G401.6 (cell line): Measurements from ENCODE around the gene PCED1B.
"Not testable (repeated sequence)": the region's sequence is repeated elsewhere in the genome, so short reads cannot be mapped to it uniquely, and the experiment has no call there.

Experiments used
- FAIRE-seq: peaks from 2 replicates; lab custom pipeline; 2012; peaks lifted over from hg19 to GRCh38; lab: Jason Lieb, UNC

Gene PCED1B

DNA sequence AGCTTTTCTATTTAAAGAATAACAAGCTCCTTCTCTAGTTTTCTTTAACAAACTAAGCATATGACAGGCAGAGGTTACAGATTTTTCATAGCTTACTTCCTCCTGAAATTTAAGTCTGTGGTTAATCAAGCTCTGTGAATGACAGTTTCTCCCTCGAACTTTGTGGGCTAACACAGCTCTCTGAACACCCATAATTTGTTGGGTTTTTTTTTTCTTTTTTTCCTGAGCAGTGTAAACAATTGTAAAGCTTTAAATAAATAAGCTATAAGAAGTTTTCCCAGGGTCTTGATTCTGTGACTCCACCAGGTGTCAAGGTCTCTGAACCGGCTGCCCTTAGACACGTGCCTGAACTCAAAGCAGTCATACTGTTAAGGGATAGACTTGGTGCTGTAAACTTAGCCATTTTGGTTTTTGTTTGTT lies 128.4 kb downstream of the PCED1B start:
- FAIRE-seq = no peak

DNA sequence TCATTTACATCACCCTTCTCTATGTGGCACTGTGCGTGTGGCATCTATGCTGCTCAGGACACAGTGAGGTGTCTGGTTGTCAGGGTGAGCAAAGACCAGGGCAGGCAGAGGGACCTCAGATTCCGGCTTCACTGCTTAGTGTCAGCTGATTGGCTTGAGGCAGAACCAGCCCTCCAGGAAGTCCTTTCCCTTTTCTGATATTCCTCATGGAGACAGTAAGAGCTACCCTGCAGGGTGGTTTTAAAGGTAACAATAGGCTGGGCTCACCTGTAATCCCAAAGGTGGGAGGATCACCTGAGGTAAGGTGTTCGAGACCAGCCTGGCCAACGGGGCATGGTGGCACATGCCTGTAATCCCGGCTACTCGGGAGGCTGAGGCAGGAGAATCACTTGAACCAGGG lies 129.6 kb downstream of the PCED1B start:
- no peak for FAIRE-seq

- FAIRE-seq = no peak
Observed at GRCh38 chr12:47210776-47211175, 131.4 kb downstream of the PCED1B start.

DNA sequence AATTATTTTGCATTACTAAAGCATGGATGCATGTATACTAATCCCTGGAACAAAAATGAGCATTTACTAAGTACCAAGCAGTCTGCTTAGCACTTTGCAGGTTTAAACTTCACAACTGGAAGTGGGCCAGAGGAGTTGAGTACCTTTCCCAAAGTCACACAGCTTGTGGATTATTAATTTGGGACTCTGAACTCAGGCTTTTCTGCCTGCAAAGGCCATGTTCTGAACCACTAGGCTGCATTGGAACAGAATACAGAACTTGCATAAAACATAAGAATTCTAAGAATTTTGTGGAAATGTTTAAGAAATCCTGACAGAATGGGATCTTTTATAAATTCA lies 133.2 kb downstream of the PCED1B start:
- no peak for FAIRE-seq

- no peak for FAIRE-seq
Observed at GRCh38 chr12:47213396-47213795, 134.0 kb downstream of the PCED1B start.

DNA sequence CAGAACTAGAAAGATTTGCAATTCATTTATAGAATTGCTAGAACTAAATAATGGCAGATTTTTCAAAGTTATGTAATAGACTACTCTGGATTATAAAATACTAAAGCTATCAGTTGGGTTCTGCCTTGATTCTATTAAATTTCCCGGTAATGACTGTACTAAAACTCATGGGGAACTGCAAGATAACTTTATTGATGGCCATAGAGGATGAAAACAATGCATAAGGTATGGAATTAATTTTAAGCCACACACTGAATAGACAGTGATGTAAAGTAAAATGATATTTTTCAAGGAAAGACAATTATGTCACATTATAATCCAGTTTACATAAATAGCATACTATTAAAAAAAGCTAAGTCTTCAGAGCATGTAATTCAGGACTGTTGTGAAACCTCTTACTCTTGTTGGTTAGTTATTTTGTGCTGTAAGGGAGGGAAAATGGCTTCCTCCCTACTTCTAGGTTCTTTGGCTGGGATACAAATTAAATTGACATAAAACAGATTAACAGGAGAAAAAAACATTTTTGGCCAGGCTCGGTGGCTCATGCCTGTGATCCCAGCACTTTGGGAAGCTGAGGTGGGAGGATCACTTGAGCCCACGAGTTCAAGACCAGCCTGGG lies 134.7 kb downstream of the PCED1B start:
- no peak for FAIRE-seq

DNA sequence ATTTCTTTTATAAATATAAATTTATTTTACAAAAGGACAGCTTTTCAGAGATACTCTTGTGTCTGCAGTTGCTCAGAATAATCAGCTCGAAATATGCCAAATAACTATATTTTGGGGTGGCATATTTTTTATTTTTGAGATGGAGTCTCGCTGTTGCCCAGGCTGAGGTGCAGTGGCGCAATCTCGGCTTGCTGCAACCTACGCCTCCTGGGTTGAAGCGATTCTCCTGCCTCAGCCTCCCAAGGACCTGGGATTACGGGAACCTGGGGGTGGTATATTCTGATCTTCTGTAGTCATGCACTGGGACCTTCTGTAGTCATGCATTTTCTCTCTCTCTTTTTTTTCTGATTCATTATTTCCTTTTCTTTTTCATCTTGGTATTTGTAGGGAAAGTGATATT lies 135.3 kb downstream of the PCED1B start:
- FAIRE-seq = no peak

DNA sequence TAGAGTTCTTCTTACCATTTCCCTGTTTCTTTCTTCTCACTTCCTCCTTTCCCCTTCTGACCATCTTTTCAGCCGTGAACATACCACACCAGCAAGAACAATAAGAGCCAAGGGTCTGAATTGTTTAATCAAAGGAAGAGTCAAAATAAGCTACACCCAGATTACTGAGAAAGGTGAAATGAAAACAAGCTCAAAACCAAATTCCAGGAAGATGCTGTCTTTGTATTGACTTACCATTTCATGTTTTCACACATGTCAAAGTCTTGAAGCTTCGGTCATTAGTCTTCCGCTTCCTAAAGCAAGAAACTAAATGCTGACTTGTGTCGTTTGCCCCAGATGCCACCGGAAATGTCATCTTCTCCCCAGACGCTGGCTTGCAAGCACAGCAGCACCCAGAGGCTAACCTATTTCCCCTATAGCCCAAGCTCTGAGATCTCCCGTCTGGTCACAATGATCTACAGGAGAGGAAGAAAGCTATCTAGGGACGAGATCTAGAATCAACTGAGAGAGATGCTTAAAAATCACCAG lies 136.8 kb downstream of the PCED1B start:
- FAIRE-seq = no peak

DNA sequence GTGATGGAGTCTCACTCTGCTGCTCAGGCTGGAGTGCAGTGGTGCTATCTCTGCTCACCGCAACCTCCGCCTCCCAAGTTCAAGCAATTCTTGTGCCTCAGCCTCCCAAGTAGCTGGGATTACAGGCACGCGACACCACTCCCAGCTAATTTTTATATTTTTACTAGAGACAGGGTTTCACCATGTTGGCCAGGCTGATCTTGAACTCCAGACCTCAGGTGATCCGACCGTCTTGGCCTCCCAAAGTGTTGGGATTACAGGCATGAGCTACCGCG lies 138.1 kb downstream of the PCED1B start:
- FAIRE-seq = not testable (repeated sequence)

- FAIRE-seq = no peak
Observed at GRCh38 chr12:47218191-47218654, 138.8 kb downstream of the PCED1B start.

DNA sequence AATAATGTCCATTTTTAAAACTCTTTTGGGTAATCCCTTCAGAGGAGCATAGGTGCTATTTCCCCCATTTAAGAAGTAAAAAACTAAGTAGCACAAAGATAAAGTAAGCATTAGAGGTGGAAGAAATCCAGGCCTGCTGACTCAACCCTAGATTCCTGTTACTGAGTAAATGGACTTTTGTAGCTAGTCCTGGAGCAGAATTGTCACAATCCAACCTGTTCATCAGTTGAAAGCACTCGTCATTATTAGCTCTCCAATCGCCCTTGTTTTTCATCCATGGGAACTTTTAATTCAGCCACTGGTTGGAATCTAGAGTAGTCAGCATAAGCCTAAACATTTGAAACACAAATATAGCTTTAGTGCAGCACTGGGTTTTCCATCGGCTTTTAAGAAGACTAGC lies 139.8 kb downstream of the PCED1B start:
- FAIRE-seq = no peak

DNA sequence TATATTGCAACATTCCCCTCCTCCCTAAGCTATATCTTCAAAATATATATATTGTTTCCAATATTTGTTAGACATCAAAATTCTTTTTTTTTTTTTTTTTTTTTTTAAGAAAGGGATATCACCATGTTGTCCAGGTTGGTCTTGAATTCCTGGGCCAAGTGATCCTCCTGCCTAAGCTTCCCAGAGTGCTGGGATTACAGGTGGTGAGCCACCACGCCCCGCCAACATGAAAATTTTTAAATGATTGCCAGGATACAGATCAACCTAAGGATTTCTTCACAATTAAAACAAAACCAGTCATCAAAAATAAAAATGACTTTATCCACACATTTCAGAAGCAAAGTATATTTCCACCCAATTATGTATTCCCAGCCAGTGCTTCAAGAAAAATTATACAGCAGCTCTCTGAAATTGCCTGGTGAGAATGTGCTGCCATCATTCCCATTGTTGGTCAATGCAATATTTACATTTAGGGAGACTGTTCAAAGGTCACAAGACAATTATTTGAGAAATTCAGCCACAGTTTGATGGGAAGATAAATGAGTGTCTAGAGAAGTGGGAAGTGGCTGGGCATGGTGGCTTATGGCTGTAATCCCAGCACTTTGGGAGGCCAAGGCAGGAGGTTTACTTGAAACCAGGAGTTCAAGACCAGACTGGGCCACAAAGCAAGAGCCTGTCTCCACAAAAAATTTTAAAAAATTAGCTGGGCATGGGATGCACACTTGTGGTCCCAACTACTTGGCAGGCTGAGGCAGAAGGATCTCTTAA lies 142.0 kb downstream of the PCED1B start:
- no peak for FAIRE-seq

- FAIRE-seq = no peak
Observed at GRCh38 chr12:47222520-47223030, 143.2 kb downstream of the PCED1B start.

- peak; percentile 11 for FAIRE-seq
Observed at GRCh38 chr12:47223031-47223847, 143.8 kb downstream of the PCED1B start.

GRCh38 chr12:47223848-47224213 lies 144.4 kb downstream of the PCED1B start:
- no peak for FAIRE-seq

DNA sequence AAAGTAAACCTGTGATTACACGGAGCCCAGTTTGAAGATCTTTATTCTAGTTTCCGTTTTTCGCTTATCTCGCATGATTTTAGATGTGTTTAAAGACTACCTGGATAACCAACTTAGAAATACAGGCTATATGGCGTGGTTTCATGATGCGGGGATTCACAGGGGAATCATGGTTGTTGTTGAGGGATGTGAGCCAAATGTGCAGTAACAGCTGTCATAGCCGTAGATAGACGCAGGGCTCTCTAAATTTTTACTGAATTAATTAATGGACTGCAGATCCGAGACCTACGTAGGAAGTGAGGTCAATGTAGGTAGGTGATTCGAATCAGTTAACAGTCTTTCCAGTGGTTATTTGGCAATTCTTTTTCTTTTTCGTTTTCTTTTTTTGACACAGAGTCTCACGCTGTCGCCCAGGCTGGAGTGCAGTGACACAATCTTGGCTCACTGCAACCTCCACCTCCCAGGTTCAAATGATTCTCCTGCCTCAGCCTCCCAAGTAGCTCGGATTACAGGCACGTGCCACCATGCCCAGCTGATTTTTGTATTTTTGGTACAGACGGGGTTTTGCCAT lies 145.2 kb downstream of the PCED1B start:
- no peak for FAIRE-seq

GRCh38 chr12:47225356-47225755 lies 145.9 kb downstream of the PCED1B start:
- no peak for FAIRE-seq

GRCh38 chr12:47226199-47226598 lies 146.8 kb downstream of the PCED1B start:
- no peak for FAIRE-seq

DNA sequence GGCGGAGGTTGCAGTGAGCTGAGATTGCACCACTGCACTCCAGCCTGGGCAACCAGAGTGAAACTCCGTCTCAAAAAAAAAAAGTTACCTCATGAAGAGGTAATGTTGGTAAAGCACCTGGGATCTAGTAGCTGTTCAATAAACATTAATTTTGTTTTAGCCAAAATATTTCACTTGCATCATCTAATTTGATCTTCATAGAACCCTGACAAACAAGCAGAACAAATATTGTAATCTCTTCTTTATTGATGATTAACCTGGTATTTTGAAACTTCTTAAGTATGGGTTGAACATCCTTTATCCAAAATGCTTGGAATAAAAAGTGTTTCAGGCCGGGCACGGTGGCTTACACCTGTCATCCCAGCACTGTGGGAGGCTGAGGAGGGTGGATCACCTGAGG lies 149.4 kb downstream of the PCED1B start:
- no peak for FAIRE-seq

GRCh38 chr12:47231456-47231855 lies 152.0 kb downstream of the PCED1B start:
- no peak for FAIRE-seq

DNA sequence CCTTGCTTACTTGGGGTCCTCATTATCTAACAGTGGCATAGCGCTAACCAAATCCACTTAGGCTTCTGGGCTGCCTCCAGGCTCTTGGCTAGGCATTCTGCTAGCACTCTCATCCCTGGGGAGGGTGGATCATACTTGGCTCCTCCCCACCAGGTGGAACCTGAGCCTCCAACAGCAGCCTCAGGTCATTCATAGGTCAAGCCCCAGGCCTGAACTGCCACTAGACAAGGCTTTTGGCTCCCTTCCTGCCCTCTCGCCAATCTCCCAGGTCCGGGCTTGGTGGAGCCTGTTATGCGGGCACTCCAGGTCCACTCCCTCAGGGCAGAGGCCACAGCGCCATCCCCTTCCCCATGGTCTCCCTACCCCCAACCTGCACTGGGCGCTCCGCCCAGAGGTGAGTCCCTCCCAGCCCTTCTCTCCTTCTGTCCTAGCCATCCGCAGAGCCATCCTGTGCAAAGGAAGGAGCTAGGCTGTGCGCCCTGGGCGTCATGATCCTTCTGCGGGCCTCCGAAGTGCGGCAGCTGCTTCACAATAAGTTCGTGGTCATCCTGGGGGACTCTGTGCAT lies 155.2 kb downstream of the PCED1B start:
- FAIRE-seq = no peak

DNA sequence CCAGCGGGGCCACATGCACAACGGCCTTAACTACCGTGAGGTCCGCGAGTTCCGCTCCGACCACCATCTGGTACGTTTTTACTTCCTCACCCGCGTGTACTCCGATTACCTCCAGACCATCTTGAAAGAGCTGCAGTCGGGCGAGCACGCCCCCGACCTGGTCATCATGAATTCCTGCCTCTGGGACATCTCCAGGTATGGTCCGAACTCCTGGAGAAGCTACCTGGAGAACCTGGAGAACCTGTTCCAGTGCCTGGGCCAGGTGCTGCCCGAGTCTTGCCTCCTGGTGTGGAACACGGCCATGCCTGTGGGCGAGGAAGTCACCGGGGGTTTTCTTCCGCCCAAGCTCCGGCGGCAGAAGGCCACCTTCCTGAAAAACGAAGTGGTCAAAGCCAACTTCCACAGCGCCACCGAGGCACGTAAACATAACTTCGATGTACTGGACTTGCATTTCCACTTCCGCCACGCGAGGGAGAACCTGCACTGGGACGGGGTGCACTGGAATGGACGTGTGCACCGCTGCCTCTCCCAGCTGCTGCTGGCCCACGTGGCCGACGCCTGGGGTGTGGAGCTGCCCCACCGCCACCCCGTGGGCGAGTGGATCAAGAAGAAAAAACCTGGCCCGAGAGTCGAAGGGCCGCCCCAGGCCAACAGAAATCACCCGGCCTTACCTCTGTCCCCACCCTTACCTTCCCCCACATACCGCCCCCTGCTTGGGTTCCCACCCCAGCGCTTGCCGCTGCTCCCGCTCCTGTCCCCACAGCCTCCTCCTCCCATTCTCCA lies 156.0 kb downstream of the PCED1B start:
- no peak for FAIRE-seq
